Naive thymus-derived CD8-positive, alpha-beta T cell (primary cell): ENCODE measurements around the gene RHOB. TPM values are rescaled to one million over a fixed set of nuclear protein-coding genes. Genes with fewer than 3 reads are reported as not detected.

ENCODE experiments used
- ATAC-seq, 2 donors: fragments of 150-1000 bp; cut with Tn5 transposase in 1 of 2; sonication (Bioruptor Pico), chemical (Tn5 transposase) in 1 of 2; 1 replicate in 1 of 2; 2 replicates in 1 of 2; pipeline ENCODE4 v1.10.0; 2021; ENCODE audit warnings: mild to moderate bottlenecking in 2 of 2, moderate library complexity in 2 of 2
- POLR2A ChIA-PET: fragments of 350-600 bp; sonication (Branson Sonifier 250); formaldehyde crosslinking; loops from one replicate; lab custom pipeline; 2021; ENCODE audit warnings: antibody characterized with exemption; lab: Charles Lee
- DNase-seq, 10 donors: peaks; one replicate each; pipeline versions ENCODE4 v3.0.0 to v3.0.0-alpha.2; 2020 to 2022
- H3K27ac Mint-ChIP-seq, 10 donors: one replicate each; pipeline ENCODE4 v1.8.0; 2020 to 2022; ENCODE audit warnings: mild to moderate bottlenecking in 10 of 10, mixed read lengths in 10 of 10, moderate library complexity in 4 of 10, inconsistent platforms in 1 of 10
- H3K27me3 Mint-ChIP-seq, 5 donors: one replicate each; pipeline ENCODE4 v1.8.0; 2021 to 2022; ENCODE audit warnings: mixed read lengths in 5 of 5
- H3K36me3 Mint-ChIP-seq, 3 donors: one replicate each; pipeline ENCODE4 v1.8.0; 2020 to 2022; ENCODE audit warnings: mixed read lengths in 3 of 3, mild to moderate bottlenecking in 2 of 3, inconsistent platforms in 1 of 3
- H3K4me1 Mint-ChIP-seq, 4 donors: one replicate each; pipeline ENCODE4 v1.8.0; 2021 to 2022; ENCODE audit warnings: mixed read lengths in 4 of 4
- H3K4me3 Mint-ChIP-seq, 10 donors: one replicate each; pipeline ENCODE4 v1.8.0; 2020 to 2022; ENCODE audit warnings: mild to moderate bottlenecking in 10 of 10, mixed read lengths in 10 of 10, moderate library complexity in 6 of 10, inconsistent platforms in 1 of 10
- H3K9me3 Mint-ChIP-seq, 9 donors: one replicate each; pipeline ENCODE4 v1.8.0; 2020 to 2022; ENCODE audit warnings: mixed read lengths in 9 of 9, mild to moderate bottlenecking in 3 of 9, inconsistent platforms in 1 of 9, moderate library complexity in 1 of 9
- polyA plus RNA-seq, 3 donors: library from polyadenylated mRNA; unstranded; fragments of 300-500 nt; fragmentation: Illumina TruSeq; gene quantifications; one replicate each; pipeline ENCODE4 v1.2.3, GENCODE V29; 2021
- total RNA-seq, 8 experiments: library from RNA in 2 of 8; stranded (reverse) in 2 of 8; gene quantifications; one replicate each; pipeline ENCODE4 v1.2.3 and lab custom pipeline; 2021 to 2026

Gene RHOB
- total and polyA plus RNA-seq, 5 experiments from 2014 or later: 1.3 to 21.5 (median 2.0) TPM

- no peak overlapping the region for H3K27ac Mint-ChIP-seq
- H3K36me3 Mint-ChIP-seq: no peaks in the 10 kb centered on the region
- H3K27me3 Mint-ChIP-seq: peaks cover 0 to 7% (median 1%) of the 10 kb centered on the region in 5 donors
- no peaks in the 10 kb centered on the region for H3K4me1 Mint-ChIP-seq
- DNase-seq (no peak), ATAC-seq (no peak)
- no peak overlapping the region for H3K4me3 Mint-ChIP-seq
- POLR2A ChIA-PET: no interaction called here
- no peaks in the 10 kb centered on the region for H3K9me3 Mint-ChIP-seq
These were observed 19.0 kb downstream of the RHOB start for GRCh38 chr2:20465716-20466394.

GRCh38 chr2:20467789-20468548 is 21.1 kb downstream of the RHOB start:
- H3K27ac Mint-ChIP-seq: peak overlapping the region in 1 of 10 donors; percentile 50
- H3K4me1 Mint-ChIP-seq: no peaks in the 10 kb centered on the region
- no peaks in the 10 kb centered on the region for H3K9me3 Mint-ChIP-seq
- no peak for DNase-seq
- POLR2A ChIA-PET: no interaction called here
- no peaks in the 10 kb centered on the region for H3K36me3 Mint-ChIP-seq
- H3K4me3 Mint-ChIP-seq: no peak overlapping the region
- no peaks in the 10 kb centered on the region for H3K27me3 Mint-ChIP-seq
- ATAC-seq: no peak

GRCh38 chr2:20468549-20469500 is 22.0 kb downstream of the RHOB start:
- POLR2A ChIA-PET: no interaction called here
- Mint-ChIP-seq H3K27ac (no peak overlapping the region), H3K9me3 (no peaks in the 10 kb centered on the region), H3K36me3 (no peaks in the 10 kb centered on the region), H3K27me3 (no peaks in the 10 kb centered on the region), H3K4me1 (no peaks in the 10 kb centered on the region), H3K4me3 (no peak overlapping the region)
- DNase-seq: no peak
- ATAC-seq: no peak

GRCh38 chr2:20469595-20469994 is 22.7 kb downstream of the RHOB start:
- ATAC-seq (no peak), DNase-seq (no peak)
- Mint-ChIP-seq H3K36me3 (no peaks in the 10 kb centered on the region), H3K27me3 (peaks cover 0 to 3% (median 0%) of the 10 kb centered on the region in 5 donors), H3K4me3 (no peak overlapping the region), H3K4me1 (peaks cover 0 to 2% (median 0%) of the 10 kb centered on the region in 4 donors), H3K27ac (no peak overlapping the region), H3K9me3 (no peaks in the 10 kb centered on the region)
- POLR2A ChIA-PET: no interaction called here

GRCh38 chr2:20470211-20470610 is 23.3 kb downstream of the RHOB start:
- no peaks in the 10 kb centered on the region for H3K9me3 Mint-ChIP-seq

GRCh38 chr2:20471148-20471547 is 24.3 kb downstream of the RHOB start:
- H3K4me1 Mint-ChIP-seq: peaks cover 0 to 4% (median 0%) of the 10 kb centered on the region in 4 donors
- H3K4me3 Mint-ChIP-seq: no peak overlapping the region
- no peaks in the 10 kb centered on the region for H3K36me3 Mint-ChIP-seq
- no peaks in the 10 kb centered on the region for H3K9me3 Mint-ChIP-seq
- H3K27me3 Mint-ChIP-seq: peaks cover 0 to 5% (median 0%) of the 10 kb centered on the region in 5 donors
- POLR2A ChIA-PET: no interaction called here
- DNase-seq (no peak), ATAC-seq (no peak)
- no peak overlapping the region for H3K27ac Mint-ChIP-seq

More at GRCh38 chr2:20470211-20470610, 23.3 kb downstream of the RHOB start:
- POLR2A ChIA-PET: no interaction called here
- H3K4me1 Mint-ChIP-seq: peaks cover 0 to 4% (median 0%) of the 10 kb centered on the region in 4 donors
- DNase-seq (no peak), ATAC-seq (no peak)
- no peaks in the 10 kb centered on the region for H3K36me3 Mint-ChIP-seq
- H3K27me3 Mint-ChIP-seq: peaks cover 0 to 5% (median 0%) of the 10 kb centered on the region in 5 donors
- H3K27ac Mint-ChIP-seq: peak overlapping the region in 1 of 10 donors; percentile 19
- no peak overlapping the region for H3K4me3 Mint-ChIP-seq

- Mint-ChIP-seq H3K4me1 (peaks cover 0 to 4% (median 0%) of the 10 kb centered on the region in 4 donors), H3K27ac (no peak overlapping the region), H3K9me3 (no peaks in the 10 kb centered on the region), H3K4me3 (no peak overlapping the region), H3K27me3 (peaks cover 0 to 5% (median 0%) of the 10 kb centered on the region in 5 donors), H3K36me3 (no peaks in the 10 kb centered on the region)
- POLR2A ChIA-PET: no interaction called here
- no peak for ATAC-seq
- no peak for DNase-seq
These were observed 25.2 kb downstream of the RHOB start for GRCh38 chr2:20471902-20472559.

GRCh38 chr2:20472569-20472968 is 25.7 kb downstream of the RHOB start:
- POLR2A ChIA-PET: no interaction called here
- Mint-ChIP-seq H3K27me3 (peaks cover 0 to 5% (median 0%) of the 10 kb centered on the region in 5 donors), H3K4me3 (no peak overlapping the region), H3K4me1 (peaks cover 0 to 4% (median 0%) of the 10 kb centered on the region in 4 donors), H3K27ac (no peak overlapping the region), H3K36me3 (no peaks in the 10 kb centered on the region), H3K9me3 (no peaks in the 10 kb centered on the region)
- DNase-seq (no peak), ATAC-seq (no peak)

- H3K4me3 Mint-ChIP-seq: no peak overlapping the region
- H3K9me3 Mint-ChIP-seq: no peaks in the 10 kb centered on the region
- H3K27me3 Mint-ChIP-seq: peaks cover 0 to 5% (median 0%) of the 10 kb centered on the region in 5 donors
- DNase-seq: no peak
- POLR2A ChIA-PET: no interaction called here
- H3K27ac Mint-ChIP-seq: no peak overlapping the region
- H3K36me3 Mint-ChIP-seq: no peaks in the 10 kb centered on the region
- ATAC-seq: no peak
- peaks cover 0 to 4% (median 0%) of the 10 kb centered on the region in 4 donors for H3K4me1 Mint-ChIP-seq
These were observed 26.3 kb downstream of the RHOB start for GRCh38 chr2:20473128-20473527.

GRCh38 chr2:20474757-20475566 is 28.1 kb downstream of the RHOB start:
- H3K9me3 Mint-ChIP-seq: no peaks in the 10 kb centered on the region
- H3K4me3 Mint-ChIP-seq: no peak overlapping the region
- peak overlapping the region in 1 of 10 donors; percentile 41 for H3K27ac Mint-ChIP-seq
- H3K36me3 Mint-ChIP-seq: no peaks in the 10 kb centered on the region
- DNase-seq (no peak), ATAC-seq (no peak)
- peaks cover 0 to 10% (median 0%) of the 10 kb centered on the region in 5 donors for H3K27me3 Mint-ChIP-seq
- H3K4me1 Mint-ChIP-seq: peaks cover 0 to 4% (median 0%) of the 10 kb centered on the region in 4 donors
- POLR2A ChIA-PET: interaction anchor here (0.5 kb wide), 1 partner anchor 29 kb away, joined by 3 read pairs; no protein-coding TSS in a partner anchor

- ATAC-seq: no peak
These were observed 28.7 kb downstream of the RHOB start for GRCh38 chr2:20475567-20475952.

More at GRCh38 chr2:20475567-20475952, 28.7 kb downstream of the RHOB start:
- H3K27ac Mint-ChIP-seq: no peak overlapping the region
- H3K27me3 Mint-ChIP-seq: peaks cover 0 to 10% (median 0%) of the 10 kb centered on the region in 5 donors
- H3K4me1 Mint-ChIP-seq: peaks cover 0 to 4% (median 0%) of the 10 kb centered on the region in 4 donors
- H3K36me3 Mint-ChIP-seq: no peaks in the 10 kb centered on the region
- H3K4me3 Mint-ChIP-seq: no peak overlapping the region
- POLR2A ChIA-PET: no interaction called here
- DNase-seq: no peak
- no peaks in the 10 kb centered on the region for H3K9me3 Mint-ChIP-seq
